Measurements from ENCODE around the gene SOX10.

DNA sequence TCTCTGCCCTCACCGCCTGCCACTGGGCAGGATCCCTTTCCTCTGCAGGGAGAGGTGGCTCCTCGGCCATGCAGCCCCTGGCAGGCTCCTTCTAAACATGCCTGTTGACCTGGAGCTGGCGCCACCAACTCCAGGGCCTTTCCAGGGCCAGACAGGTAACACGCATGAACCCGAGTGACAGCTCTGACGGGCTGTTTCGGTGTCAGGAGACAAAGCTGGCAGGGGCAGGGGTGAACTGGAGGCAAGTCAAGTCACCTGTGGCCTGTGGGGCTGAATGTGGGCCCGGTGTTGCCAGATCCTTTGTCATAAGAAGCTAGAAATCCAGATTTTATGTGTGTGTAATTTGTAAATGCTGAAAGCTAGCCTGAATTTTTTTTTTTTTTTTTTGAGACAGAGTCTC, 42.2 kb downstream of the SOX10 start:
- TF ChIP-seq, protein P1, sequence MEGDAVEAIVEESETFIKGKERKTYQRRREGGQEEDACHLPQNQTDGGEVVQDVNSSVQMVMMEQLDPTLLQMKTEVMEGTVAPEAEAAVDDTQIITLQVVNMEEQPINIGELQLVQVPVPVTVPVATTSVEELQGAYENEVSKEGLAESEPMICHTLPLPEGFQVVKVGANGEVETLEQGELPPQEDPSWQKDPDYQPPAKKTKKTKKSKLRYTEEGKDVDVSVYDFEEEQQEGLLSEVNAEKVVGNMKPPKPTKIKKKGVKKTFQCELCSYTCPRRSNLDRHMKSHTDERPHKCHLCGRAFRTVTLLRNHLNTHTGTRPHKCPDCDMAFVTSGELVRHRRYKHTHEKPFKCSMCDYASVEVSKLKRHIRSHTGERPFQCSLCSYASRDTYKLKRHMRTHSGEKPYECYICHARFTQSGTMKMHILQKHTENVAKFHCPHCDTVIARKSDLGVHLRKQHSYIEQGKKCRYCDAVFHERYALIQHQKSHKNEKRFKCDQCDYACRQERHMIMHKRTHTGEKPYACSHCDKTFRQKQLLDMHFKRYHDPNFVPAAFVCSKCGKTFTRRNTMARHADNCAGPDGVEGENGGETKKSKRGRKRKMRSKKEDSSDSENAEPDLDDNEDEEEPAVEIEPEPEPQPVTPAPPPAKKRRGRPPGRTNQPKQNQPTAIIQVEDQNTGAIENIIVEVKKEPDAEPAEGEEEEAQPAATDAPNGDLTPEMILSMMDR (conservative IDR thresholded peaks at IDR 0.05; ENCODE audit: low read length) = no peak
- no peak for TF ChIP-seq EZH2phosphoT487 (IDR thresholded peaks at IDR 0.05; ENCODE audit: borderline replicate concordance)

All from Loucy (cell line).